Left cardiac atrium (tissue), 4 donors: ENCODE data around the gene THG1L. TPM values are rescaled to one million over a fixed set of nuclear protein-coding genes. Genes with fewer than 3 reads are reported as not detected.

Experiments used
- ATAC-seq, 2 donors: fragments of 200-7000 bp; cut with Tn5 transposase; one replicate each; pipeline ENCODE4 v1.9.1; 2020; ENCODE audit warnings: mild to moderate bottlenecking in 2 of 2, moderate library complexity in 2 of 2
- DNase-seq: peaks from one replicate; pipeline ENCODE4 v3.0.0-alpha.2; 2020
- intact Hi-C, 2 donors: fragments of 100-400 bp; cut with DNase I; formaldehyde crosslinking; loops; one replicate each; pipeline versions ENCODE4 v1.14.1 to v1.15.1; 2022 to 2023
- total RNA-seq, 2 donors: library from RNA; stranded (reverse); fragmentation: NEBNext Ultra II Directional; extraction: Animal tissue kit (Norgen Biotek cat#: 25700); gene quantifications; one replicate each; pipeline ENCODE4 v1.2.1, GENCODE V29; 2021
- donor health status: DM: no; HTN: yes; CAD: no.
- donor health status: DM: no; HTN: yes; CAD: no; lungs with severe emphysema.
- donor health status: DM: yes; HTN: yes; CAD: no.
- donor health status: Dilated cardiomyopathy.

Gene THG1L
- total RNA-seq, 2 donors from 2014 or later, result 5.6 to 5.9 TPM

DNA sequence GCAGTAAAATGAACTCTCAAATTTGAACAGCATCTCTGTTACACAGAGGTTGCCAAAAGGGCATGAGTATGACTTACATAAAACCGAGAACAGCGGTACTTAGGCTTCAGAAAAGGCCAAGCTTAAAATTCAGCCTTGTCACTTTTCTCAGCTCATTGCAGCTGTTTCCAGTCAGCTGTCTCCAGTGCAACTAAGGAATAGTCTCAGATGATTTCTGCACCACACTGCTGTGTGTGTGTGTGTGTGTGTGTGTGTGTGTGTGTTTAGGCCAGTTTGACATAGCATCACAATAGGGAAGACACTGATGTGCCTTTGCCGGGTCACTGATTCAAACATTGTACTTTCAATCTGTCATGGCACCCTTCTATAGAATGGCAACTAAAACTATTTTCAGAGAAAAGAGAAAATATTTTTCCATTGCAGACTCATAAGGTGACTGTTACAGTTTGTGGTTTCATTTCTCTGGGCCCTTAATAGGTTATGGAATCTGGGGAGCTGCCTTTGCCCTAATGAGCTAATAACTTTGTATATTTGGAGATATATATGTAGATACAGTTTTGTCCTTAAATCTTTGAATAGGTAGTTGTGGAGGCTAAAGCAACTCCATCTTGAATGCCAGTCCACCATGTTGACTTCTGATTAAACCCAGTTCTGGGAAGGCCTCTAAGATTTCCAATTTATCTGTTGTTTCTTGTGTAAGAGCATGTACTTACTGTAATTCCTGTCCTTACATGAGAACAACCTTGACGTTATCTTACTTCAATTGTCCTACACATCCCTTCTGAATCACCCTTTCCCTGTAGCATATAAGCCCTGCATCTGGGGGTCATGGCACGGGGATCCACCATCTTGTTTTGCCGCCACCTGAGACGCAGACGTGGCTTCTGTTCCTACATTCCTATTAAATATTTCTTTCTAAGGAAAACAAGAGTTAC lies 16.8 kb downstream of the THG1L start:
- intact Hi-C loops, result no loop called here
- ATAC-seq (no peak), DNase-seq (no peak)

DNA sequence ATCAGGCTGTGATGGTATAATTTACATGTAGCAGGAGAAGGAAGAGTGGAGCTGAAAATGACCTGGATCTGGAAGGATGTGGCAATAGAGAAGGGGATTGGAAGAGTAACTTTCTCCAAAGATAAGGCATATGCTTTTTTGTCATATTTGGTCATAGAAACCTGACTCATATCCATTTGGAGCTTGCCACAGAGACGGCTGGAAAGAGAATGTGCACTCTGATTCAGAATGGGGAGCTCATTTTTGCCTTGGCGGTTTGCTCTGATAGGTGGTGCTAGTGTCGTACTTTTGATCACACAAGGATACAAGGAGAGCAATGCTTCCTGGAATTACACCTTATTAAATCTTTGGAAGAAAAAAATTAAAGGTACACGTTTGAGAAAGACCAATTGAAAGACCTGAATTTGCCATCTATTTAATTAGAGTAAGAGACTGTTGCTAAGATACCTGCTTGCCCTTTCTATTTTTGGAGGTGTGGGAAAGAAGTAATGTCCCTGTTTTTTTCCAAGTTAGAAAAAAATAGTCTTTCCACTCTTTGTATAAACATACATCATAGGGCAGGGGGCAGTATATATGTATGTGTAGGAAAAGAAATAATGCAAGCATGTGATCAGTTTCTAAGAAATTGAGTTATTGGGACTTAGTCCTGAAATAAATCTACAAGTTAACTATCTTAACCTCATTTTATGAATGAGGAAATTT lies 17.7 kb downstream of the THG1L start:
- intact Hi-C loops, result no loop called here
- DNase-seq, result no peak
- ATAC-seq, result no peak

DNA sequence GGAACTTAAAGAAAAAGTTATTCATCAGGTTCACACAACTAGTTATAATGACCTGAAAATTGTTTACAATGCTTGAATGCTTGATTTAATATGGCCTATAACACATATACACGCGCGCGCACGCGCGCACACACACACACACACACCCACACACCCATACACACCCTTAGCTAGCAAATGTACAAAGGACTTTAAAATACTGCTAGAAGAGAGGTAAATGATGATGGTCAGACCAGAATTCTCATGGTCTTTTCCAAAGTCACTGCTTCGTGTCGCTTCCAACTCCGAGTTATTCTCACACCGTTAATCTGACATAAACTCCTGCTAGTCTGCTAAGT lies 18.2 kb downstream of the THG1L start:
- no peak for ATAC-seq
- intact Hi-C loops, result no loop called here

DNA sequence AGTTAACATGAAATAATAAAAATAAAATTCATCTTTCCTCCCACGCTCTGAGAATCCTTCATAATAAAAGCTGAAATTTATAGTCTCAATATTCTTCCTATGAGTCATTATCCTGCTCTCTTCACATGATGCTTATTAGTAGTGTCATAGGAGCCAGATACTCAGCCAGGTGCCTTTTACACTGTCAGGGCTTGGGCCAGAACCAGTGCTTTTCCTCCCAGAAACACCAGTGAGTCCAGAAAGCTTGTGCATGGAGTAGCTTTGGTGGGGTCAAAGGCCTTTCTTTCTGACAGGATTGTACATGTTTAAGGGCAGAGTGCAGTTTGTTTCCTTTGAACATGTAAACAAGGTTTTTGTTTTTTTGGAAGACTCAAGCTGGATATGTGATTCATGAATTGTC lies 19.1 kb downstream of the THG1L start:
- intact Hi-C loops, result no loop called here
- no peak for ATAC-seq
- DNase-seq, result no peak

More for the DNA sequence above, 18.2 kb downstream of the THG1L start:
- no peak for DNase-seq

DNA sequence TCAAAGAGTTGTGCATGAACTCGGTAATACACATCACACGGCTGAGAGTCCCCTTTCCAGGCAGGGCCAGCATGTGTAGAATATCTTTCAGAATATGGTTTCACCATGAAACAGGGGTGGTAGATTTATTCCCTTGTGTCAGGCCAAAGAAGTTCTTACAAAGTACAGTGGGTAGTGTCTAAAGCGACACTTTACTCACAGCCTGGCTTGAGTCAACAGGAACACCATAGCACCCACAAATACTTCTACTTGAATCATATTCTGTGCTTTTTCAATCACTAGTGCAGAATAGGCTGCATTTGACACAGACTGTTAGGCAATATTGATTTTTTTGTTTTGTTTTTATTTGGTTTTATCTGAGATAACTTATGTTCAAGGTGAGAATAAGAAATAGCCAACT lies 24.9 kb downstream of the THG1L start:
- intact Hi-C loops, result no loop called here
- no peak for DNase-seq
- no peak for ATAC-seq

DNA sequence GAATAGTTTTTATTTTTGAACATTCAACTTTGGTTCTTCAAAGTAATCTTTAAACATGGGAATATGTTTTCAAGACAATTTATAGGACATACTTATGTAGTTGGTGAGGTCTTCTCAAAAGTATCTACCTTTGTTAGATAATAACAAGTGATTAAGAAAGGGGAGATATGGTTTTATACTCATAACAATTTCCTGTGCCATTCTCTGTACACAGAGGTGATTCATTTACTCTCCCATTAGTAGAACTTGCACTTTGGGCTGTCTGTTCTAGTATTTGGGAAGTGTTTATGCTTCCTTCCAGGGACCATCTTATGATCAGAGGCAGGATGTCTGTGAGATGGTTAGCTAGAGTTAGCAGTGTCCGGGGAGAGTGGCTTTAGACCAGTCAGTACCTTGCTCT lies 27.5 kb downstream of the THG1L start:
- intact Hi-C loops, result no loop called here
- no peak for ATAC-seq
- no peak for DNase-seq

DNA sequence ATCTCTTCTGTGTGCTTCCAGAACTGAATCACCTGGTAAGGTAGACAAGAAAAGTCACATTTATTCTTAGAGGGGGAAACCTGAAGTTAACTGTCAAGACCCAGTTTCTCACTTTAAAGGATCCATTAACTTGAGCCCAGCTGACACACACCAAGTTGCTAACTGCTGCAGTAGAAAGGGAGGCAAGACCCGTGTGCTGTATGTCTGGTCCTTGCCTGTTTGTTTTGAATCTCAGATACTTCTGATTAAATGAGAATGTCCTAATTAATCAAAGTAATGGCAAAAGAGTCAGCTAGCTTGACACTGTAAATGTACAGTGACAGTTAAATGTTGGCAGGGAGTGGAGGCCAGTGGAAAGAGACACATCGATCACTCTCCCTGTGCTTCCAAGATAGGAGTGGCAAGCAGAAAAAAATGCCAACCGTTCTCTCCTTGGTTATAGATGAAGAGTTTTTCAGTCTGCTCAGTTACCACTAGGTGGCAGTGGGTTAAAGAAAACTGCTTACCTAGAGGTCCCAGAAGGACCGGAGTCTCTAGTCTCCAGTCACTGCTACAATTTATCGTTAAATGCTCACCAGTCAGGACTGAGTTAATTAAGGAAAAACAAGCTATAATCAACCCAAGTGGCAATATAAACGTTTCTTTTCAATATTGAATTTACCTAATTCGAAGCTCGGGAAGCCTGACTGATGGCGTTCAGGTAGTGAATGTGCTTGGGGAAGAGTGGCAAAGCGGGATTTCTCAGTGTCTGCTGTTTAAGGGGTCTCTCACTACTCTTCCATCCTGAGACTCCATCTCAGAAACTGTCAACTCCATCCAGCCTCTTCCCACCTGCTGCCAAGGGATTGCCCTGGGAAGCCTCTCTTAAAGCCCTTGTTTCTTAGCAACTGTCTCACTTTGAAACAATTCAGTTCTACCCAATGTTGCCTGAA lies 30.7 kb downstream of the THG1L start:
- DNase-seq (no peak), ATAC-seq (peak; percentile 78 to 86)
- intact Hi-C loops, result loop anchor here in 1 of 2 donors (5.0 kb wide), 1 partner anchor 1370 kb away; no protein-coding TSS in a partner anchor

DNA sequence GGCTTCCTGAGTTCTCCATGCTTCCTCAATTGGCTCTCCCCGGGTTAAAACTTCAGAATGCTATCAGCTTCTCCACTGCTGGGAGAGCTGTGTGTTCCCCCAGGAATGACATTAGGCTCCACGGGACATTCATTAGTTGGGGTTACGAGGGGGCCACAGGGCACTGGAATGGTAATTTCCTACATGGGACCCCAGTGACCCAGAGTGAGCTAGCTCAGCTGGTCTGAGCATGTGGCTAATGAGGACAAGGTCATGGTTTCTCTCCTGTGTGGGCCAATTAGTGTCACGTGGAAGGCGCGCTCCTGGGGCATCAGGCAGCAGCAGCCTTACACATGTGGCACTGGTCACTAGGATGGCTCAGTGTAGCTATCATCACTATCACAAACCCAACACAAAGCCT lies 33.3 kb downstream of the THG1L start:
- no peak for ATAC-seq
- no peak for DNase-seq
- intact Hi-C loops, result loop anchor here in 1 of 2 donors (5.0 kb wide), 1 partner anchor 1368 kb away; no protein-coding TSS in a partner anchor

DNA sequence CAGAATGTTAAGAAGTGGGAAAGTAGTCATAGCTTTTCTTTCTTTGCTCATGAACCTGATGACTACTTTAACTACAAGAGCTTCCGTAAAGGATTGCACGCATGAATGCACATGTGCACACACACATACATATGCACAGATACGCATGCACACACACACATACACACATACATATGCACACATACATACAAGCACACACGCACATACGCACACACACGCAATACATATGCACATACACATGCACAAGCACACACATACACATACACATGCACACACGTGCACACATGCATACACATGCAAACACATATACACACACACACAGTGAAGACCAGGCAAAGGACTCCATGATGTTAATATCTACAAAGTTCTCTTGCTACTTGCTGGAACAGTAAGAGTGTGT lies 35.2 kb downstream of the THG1L start:
- no peak for DNase-seq
- ATAC-seq, result no peak
- intact Hi-C loops, result no loop called here

DNA sequence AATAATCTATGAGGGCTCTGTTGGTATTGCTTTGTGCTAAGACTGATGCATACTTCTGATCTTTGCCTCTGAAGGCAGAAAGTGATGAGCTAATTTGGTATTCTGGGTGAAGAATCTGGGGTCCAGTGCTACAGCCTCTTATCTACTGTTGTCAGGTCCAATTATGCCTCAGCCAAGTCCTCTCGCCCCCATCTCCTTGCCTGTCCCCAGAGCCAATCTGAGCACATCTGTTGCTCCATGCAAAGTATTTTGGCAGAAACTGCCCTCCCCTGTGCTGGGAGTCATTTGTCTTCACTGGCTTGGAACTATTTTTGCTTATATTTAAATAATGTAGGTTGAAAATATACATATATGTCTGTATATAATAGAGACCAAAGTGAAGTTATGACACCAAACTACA lies 35.7 kb downstream of the THG1L start:
- intact Hi-C loops, result no loop called here
- DNase-seq, result no peak
- ATAC-seq, result no peak

DNA sequence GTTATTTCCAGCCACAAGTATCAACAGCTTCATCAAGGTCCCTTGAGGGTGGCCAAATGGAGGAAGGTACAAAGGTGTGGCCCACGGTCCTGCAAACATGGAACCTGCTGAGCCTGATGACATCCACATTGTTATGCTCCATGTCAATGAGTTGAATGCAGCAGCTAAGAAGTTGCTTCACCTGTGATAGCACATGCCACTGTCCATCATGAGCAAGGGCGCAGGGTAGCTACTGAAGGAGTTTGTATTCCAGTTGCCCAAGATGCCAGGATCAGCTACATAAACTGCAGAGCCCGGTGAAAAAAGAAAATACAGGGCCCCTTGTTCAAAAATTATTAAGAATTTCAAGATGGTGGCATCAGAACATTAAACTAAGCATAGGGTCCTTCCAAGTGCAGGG lies 36.5 kb downstream of the THG1L start:
- ATAC-seq, result no peak
- no peak for DNase-seq
- intact Hi-C loops, result no loop called here

DNA sequence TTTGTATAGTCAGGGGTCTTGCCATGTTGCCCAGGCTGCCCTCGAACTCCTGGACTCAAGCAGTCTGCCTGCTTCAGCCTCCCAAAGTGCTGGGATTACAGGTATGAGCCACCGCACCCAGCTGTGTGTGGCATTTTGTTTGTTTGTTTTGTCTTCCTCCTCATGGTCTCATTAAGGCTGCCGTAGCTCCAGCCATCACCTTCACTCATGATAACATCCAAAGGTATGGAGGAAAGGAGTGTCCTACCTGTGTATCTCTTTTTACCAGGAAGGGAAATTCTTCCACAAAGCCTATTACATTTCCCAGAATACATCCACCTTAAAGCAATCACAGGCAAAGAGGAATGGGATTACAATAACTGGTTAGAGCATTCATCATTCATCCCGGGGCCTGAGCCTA lies 39.4 kb downstream of the THG1L start:
- no peak for DNase-seq
- intact Hi-C loops, result no loop called here
- no peak for ATAC-seq

DNA sequence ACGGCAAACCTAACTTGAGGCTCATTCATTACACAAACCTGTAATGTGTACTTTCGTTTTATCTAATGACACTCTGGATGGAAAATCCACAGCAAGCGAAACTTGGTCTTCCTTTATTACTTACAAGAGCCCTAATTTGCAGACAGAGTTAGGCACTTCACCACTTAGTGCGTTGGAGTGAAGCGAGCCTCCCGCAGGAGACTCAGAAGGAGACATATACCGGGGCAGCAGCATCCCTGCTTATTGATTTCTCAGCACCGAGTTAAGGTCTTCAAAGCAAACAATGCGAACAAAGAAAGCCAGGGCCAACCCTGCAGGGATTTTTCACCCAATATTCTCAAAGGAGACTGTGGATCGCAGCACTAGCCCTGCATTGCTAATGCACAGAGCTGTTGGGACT lies 40.9 kb downstream of the THG1L start:
- ATAC-seq, result no peak
- intact Hi-C loops, result no loop called here
- no peak for DNase-seq

DNA sequence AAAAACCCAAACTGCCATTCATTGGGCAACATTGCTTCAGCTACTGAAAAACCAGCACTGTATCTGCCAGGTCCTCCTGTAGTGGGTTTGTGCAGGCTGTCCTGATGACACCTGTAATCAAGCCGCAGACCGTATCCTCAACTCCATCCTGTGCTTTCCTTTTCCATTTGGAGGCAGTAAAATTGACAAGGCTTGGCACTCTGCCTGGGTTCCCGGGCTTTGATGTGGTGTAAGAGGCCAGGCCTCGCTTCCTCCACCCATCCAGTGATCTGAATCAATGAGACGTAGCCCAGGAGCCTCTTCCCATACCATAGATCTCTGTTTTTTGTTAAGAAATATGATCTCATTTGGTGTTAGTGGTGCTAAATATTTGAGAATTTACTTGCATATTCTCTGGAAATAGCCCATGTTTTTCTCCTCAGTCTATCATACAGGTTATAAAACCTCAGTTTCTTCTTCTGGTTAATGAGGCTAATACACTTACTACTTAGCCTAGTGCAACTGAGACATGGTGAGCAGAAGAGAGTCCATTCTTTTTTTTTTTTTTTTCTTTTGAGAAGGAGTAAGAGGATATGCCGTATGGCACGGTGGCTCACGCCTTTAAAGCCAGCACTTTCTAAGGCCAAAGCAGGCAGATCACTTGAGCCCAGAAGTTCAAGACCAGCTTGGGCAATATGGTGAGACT lies 47.0 kb downstream of the THG1L start:
- no peak for ATAC-seq
- intact Hi-C loops, result no loop called here
- no peak for DNase-seq

DNA sequence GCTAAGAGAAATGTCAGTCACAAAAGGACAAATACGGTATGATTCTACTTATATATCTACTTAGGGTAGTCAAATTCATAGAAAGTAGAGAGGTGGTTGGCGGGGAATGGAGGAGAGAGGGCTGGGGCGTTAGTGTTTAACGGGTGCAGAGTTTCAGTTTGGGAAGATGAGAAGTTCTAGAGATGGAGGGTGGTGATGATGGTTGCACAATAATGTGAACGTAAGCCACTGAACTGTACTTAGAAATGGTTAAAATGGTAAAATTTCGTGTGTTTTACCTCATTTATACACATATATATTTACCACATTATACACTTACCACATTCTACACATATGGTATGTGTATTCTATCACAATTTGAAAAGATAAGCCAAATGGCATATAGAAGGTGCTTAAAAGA lies 48.0 kb downstream of the THG1L start:
- intact Hi-C loops, result no loop called here
- DNase-seq (no peak), ATAC-seq (no peak)

DNA sequence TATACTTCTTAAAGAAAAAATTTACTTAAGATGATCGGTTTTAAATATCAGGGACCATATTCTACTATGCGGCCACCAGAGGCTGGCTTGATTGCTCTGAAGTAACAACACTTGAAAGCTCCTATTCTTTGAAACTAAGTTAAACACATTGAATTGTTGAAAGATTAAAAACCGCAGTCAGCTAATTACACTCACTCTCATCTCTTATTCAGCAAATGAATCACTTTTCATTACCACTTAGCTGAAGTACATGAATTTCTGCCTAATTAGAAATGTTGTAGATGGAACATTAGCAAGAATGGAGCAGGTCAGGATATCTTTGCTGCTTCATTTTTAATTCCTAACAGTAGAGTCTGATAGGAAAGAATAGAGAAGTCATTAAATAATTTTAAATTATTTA lies 54.6 kb downstream of the THG1L start:
- DNase-seq, result no peak
- ATAC-seq, result no peak
- intact Hi-C loops, result no loop called here
